HG03045 (cell line): ENCODE results near the gene GLRA1.
"Not testable (repeated sequence)": the region's sequence is repeated elsewhere in the genome, so short reads cannot be mapped to it uniquely, and the experiment has no call there.

Source experiments
- ATAC-seq: cut with Tn5 transposase; IDR thresholded peaks from one replicate; pipeline ENCODE4 v1.9.1; 2021; ENCODE audit warnings: mild to moderate bottlenecking, moderate library complexity; ENCODE audit not compliant: unreplicated experiment

The GLRA1 gene

DNA sequence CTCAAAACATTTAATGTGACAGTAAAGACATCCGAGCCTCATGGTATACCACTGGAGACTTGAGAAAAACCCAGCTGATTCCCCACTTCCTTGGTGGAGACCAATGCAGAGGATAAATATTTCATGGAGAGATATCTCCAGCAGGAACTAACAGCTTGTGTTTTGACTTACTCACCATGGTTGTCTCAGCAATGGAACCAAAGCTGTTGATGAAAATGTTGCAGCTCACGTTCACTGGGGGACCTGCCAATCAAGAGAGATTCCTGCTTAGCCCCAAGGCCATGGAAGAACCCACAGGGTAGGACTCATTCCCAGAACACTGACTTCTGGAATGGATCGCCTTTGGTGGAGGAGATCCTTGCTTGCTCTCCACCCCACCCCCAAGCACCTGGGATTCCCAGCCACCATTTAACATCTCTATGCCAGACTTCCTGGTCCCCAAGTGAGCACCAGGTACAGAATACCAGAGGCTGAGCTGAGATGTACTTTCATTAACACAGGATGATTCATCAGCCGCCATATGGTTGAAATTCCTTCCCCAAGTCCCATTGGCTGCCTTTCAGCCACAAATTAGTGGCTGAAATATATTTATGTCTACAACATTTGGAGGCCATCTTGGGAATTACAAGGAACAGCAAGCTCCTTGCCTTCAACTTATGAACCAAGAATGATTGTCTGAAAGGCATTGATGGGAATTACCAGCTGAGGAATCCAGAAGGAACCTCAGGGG is 37.9 kb downstream of the GLRA1 start:
- ATAC-seq: no peak

DNA sequence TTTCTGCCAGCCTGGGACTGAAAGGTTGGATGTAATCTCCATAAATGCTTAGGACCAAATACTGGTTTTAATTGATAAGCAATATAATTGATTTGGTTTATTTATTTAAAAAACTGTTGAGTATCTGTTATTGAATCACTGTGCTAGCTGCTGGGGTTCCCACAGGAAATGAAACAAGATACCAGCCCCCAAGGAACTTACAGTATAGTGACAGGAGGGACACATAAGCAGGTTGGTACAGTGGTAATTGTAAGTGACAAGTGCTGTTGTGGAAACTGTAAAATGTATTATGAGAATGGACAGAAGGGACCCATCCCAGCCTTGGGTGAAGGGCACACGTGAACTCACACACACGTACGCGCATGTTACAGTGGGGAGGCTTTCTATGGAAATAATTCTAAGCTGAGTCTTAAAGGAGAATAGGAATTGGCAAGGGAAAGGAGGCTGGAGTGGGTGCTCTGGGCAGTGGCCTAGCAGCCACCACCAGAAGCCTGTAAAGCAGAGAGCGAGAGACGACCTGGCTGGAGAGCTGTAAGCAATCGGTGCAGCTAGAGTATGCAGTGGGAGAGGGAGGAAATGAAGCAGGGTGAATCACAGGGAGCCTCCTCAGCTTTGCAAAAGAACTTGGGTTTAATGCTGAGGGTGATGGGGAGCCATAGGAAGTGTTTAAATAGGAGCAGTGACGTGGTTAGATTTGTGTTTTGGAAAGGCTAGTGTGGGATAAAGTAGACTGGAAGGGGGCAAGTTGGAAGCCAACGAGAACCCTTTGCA is 39.3 kb downstream of the GLRA1 start:
- ATAC-seq: no peak

DNA sequence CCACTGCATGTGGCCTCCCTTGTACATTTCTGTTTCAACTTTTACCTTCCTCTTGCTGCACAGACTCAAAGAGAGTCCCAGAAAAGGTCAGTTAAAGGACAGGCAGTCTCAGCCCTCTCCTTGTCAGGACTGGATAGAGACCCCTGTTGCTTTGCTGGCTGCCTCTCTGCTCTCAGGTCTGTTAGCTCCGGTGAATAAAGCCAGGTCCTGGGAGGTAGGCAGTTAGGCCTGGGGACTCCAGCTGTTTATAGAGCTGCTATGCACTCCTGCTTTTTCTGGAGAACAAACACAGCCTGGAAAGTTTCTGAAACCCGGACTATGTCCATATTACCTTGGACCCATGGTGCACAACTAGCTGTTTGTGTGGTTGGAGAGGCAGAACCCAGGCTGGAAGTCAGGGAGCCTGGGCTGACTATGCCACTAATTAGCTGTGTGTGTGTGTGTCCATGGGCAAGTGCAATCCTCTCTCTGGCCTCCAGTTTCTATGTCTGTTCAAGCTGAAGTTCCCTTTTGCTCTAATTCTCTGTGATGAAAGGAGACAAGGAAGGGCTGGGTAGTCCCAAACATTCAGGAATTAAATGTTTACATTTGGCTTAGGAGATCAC is 42.9 kb downstream of the GLRA1 start:
- ATAC-seq: no peak

DNA sequence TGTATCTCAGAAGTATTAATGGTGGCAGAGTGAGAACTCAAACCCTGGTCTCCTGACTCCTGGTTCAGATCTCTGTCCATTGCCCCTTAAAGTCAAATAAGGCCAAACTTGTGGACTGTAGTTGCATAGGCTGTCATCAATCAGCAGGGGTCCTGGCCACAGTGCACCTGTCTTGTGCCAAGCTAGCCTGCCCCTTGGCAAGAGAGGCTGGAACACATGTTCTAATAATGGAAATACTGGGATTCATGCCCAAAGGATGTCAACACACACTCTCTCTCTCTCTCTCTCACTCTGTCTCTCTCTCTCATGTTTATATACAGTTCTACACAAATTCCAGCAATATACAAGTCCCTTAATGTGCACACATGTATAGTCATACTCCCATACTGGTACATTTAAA is 44.3 kb downstream of the GLRA1 start:
- ATAC-seq: no peak

DNA sequence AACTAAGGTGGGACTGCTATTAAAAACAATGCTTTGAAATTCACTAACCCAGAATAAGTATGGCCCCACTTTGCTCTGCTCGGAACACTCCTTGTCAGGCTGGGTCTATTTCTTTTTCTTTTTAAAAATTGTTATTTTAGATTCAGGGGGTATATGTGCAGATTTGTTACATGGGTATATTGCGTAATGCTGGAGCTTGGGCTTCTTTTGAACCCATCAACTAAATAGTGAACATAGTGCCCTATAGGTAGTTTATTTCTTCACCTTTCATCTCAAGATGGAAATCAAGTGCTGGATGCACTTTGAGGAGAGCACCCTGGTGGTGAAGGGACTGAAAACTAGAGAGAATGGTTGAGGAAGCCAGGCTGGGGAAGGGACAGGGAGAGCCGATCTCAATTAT is 51.0 kb downstream of the GLRA1 start:
- ATAC-seq: no peak

DNA sequence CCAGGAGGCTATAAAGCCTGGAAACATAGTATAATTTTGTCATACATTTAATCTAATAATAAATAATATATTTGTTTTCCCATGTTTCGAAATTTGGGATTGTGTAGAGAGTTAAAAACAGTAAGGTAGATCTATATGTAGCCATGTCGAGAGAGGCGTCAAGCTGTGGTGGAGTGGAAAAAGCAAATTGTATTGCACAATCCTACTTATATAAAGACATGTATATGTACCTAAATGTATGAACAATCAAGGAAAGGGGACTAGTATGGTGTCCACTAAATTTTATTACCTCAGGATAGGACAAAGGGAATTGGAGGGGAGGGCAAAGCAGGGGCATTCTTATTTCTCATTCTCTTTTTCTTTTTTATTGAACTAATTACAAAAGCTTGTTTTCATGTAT is 52.0 kb downstream of the GLRA1 start:
- ATAC-seq: no peak

DNA sequence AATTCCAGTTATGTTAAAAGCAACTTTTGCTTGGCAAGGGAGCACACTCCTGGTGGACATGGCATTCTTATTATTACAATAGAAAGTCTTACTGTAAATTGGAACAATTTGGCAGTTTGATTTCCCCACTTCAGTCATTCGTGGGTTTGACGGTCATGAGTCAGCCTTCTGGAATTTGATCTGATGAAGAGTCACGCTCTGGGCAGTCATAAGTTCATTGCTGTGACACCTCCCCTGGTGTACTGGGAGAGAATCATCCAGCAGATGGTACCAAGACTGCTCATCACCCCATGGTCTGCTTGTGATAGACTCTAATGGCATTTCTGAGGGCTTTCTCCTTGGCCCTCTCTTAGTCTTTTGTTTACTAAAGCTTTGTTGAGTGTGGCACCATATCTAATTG is 53.8 kb downstream of the GLRA1 start:
- ATAC-seq: no peak

DNA sequence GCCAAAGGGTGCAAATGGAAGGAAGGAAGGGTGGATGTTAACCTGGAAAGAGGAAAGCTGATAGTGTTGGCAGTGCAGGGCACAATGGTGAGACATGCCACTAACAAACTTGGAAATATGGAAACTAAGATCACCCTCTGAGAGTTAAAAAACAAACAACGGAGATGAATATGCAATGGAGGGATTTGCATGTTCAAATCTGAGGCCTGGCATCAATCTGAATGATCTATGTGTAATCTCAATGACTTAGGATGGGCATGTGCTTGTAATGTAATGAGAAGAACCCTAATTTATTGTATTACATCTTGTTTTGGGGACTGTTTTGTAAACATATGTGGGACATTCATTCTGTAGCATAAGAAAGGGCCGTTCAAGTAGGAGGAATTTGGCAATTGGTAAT is 54.4 kb downstream of the GLRA1 start:
- no peak for ATAC-seq

DNA sequence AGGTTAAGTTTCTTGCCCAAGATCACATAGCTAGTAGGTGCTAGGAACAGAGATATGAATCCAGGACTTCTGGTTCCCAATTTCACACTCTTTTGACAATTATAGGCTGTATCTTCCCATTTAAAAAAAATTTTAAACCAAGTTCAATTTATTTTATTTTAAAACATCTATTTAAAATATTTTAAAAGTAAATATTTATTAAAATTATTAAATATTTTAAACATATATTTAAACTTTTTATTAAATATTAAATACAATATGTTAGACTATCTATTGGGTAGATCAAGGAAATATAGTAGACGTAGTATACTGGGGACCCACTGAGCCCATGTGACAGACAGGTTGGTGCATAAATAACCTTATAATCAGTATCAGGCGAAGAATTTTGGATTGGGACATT is 54.8 kb downstream of the GLRA1 start:
- no peak for ATAC-seq

DNA sequence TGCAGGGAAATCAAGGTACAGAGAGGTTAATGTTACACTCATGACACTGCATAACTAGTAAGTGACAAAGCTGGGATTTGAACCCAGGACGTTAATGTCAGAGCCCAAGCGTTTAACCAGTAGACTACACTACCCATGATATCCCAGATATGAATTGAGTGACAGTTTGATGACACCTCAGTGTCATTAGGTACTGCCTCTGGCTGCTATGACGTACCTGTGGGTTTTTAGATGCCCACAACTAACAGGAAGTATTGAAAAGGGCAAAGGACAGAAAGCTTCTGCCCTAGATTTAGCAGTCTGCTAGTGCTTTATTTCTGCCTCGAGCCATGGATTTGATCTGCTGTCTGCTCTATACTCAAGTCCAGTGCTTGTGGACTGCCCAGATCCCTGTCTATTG is 56.2 kb downstream of the GLRA1 start:
- ATAC-seq: no peak

DNA sequence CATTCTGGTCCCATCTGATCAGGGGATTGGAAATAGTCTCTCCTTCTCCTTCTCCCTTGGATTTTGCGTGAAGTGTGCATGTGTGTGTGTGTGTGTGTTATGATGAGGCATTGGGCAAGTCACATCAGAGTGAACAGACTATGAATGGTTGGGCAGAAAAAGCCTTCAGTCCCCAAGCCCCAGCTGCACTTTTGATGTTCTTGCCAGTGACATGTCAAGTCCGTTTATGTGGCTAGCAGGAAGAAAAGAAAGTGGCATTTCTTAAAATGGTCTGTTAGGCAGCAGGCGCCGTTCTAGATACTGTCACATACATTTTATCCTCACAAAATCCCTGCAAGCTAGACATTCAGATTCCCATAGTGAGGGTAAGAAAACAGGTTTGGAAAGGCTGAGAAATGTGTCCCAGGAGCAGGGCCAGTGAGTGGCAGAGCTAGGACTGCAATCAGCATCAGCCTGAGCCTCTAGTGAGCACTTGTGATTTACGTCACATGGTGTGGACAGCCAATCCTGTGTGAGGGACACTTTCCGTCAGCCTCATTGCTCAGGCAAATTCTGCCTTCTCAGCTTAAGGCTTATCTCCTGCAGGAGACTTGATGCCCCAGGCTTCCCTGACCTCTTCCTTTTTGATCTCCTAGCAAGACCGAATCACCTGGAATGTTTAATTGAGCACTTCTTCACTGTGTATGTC is 60.4 kb downstream of the GLRA1 start:
- no peak for ATAC-seq

DNA sequence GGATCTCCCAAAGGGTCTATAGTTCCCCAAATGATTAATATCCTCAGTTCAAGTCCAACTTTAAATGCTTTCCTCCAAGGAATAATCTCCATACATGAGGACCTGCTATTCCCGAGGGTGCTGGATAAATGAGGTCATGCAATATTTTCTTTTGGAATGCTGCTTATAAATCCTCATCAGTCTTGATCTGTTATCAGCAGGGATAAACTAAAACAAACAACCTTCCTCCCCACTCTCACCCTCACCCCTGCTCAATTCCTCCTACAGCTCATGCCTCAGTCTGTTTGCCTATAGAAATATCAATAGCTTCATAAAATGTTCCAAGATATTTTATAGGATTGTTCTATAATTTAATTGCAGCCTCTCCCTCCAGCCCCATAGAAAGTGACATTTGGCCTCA is 61.1 kb downstream of the GLRA1 start:
- no peak for ATAC-seq

DNA sequence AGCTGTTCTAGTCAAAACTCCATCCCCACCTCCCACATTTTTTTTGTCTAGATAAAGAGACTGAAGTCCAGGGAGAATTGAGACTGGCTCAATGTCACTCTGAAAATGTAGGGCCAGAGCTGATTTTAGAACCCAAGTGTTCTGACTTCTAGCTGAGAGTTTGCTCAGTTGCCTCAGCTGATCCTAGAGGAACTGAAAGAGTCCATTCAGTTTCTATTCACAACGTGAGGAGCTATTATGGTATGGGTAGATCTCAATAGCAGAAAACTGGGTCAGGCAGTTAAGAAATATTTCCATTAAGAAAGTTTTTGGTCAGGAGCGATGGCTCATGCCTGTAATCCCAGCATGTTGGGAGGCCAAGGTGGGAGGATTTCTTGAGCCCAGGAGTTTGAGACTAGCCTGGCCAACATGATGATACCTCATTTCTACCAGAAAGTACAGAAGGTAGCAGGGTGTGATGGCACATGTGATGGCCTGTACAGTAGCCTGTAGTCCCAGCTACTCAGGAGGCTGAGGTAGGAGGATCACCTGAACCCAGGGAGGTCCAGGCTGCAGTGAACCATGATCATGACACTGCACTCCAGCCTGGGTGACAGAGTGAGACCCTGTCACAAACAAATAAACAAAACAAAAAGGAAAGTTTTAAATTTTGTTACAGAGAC is 61.7 kb downstream of the GLRA1 start:
- ATAC-seq: no peak

DNA sequence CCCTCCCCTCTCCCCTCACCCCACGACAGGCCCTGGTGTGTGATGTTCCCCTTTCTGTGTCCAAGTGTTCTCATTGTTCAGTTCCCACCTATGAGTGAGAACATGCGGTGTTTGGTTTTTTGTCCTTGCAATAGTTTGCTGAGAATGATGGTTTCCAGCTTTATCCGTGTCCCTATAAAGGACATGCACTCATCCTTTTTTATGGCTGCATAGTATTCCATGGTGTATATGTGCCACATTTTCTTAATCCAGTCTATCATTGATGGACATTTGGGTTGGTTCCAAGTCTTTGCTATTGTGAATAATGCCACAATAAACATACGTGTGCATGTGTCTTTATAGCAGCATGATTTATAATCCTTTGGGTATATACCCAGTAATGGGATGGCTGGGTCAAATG is 63.8 kb downstream of the GLRA1 start:
- not testable (repeated sequence) for ATAC-seq

DNA sequence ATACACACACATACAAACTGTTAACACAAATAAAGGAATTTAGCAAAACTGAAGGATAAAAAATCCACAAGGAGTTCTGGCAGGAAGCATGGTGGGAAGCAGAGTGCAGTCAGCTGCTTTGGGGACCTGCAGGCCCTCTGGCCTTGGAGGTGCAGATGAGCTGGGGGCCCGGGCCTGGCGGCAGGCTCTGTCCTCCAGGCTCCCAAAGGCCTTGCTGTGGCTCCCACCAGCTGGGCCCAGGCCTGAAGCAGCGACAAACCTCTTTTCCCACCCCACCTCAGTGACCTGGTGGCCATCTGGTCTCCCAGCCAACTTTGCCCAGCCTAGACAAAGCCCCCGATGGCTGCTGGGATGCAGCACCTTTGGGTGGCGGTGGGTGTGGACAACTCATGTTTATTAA is 67.8 kb downstream of the GLRA1 start:
- no peak for ATAC-seq

DNA sequence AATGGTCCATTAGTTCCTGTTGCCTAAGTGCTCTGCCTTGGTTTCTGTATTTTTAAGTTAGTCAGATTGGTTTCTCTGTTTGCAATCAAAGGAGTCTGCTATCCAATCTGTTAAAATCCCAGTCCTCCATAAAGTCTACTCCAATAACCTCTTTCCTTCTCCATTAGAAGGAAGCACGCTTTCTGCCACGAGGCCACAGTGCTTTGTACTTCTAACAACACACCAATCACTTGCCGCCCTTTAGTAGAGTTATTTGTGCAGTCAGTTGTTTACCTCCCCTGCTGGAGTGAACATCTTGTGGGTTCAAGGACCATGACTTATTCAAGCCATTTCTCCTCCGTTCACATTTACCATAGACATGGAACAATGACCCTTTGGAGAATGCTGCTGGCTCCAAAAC is 69.0 kb downstream of the GLRA1 start:
- ATAC-seq: no peak

DNA sequence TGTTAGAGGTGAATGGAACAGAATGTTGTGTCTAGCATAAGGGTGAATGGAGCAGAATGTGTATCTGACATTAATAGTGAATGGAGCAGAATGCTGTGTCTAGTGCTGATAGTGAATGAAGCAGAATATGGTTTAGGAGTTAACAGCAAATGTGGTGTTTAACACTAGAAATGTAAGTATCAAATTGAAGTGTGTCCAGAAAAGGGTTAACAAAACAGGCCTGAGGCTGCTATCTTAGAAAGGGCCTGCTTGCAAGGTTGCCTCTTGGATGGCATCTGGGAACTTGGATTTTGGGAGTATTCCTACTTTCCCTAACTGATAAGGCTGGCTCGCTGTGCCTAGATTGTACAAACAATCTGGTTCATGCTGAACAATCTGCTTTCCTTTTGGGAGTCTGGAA is 76.8 kb downstream of the GLRA1 start:
- no peak for ATAC-seq

DNA sequence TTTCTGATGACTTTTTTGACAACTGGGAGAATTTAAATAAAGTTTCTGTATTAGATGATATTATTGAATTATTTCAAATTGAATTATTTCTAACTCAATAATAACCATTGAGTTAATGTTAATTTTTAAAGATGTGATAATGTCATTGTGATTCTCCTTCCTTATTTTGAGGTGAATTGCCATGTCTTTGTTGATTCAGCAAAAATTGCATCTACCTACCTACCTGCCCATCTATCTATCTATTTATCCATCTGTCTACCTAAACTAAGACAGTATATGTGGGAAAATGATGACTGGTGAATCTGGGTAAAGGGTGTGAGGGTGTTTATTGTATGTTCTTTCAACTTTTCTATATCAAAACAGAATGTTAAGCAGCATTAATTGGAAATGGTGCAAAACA is 77.9 kb downstream of the GLRA1 start:
- ATAC-seq: no peak

DNA sequence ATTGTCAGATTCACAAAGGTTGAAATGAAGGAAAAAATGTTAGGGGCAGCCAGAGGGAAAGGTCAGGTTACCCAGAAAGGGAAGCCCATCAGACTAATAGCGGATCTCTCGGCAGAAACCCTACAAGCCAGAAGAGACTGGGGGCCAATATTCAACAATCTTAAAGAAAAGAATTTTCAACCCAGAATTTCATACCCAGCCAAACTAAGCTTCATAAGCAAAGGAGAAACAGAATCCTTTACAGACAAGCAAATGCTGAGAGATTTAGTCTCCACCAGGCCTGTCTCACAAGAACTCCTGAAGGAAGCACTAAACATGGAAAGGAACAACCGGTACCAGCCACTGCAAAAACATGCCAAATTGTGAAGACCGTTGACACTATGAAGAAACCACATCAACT is 91.8 kb downstream of the GLRA1 start:
- not testable (repeated sequence) for ATAC-seq

DNA sequence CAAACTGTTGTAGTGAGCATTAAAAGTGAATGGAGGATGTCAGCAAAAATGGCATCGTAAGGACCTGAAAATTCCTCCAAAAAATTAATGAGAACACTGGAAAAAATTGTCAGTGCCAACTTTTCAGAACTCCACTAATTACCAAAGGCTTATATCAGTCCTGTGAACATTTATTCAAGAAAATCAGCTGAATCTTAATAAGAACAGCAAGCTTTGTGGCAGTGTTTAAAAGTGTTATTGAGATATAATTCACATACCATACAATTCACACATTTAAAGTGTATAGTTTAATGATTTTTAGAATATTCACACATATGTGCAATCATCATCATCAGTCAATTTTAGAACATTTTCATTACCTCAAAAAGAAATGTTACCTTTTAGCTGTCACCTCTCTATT is 95.3 kb downstream of the GLRA1 start:
- ATAC-seq: no peak

DNA sequence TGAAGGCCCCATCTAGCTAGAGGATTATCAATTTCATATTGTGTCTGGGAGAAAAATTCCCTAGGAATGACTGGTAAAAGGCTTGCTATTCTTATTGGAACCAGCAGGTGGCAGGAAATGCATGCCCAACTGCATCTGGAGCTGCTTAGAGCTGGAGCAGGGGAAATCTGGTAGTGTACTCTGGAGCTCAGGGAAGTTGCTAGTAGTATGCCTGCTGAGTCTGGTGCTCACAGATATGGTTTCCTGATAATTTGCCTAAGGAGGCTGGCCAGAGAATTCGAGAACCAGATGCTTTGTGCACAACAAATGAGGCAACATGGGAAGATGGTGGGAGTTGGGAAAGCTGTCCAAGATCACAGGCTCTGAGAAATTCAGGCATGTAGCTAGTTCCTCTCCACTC is 99.2 kb downstream of the GLRA1 start:
- no peak for ATAC-seq
